ENCODE results near the gene SLC25A22. TPM values are rescaled to one million over a fixed set of nuclear protein-coding genes. Genes with fewer than 3 reads are reported as not detected.
A peak's percentile ranks its signal among the peaks of the same experiment; 100 is the strongest.

The SLC25A22 gene
- polyA plus RNA-seq, 1 experiment, result 11.5 TPM

DNA sequence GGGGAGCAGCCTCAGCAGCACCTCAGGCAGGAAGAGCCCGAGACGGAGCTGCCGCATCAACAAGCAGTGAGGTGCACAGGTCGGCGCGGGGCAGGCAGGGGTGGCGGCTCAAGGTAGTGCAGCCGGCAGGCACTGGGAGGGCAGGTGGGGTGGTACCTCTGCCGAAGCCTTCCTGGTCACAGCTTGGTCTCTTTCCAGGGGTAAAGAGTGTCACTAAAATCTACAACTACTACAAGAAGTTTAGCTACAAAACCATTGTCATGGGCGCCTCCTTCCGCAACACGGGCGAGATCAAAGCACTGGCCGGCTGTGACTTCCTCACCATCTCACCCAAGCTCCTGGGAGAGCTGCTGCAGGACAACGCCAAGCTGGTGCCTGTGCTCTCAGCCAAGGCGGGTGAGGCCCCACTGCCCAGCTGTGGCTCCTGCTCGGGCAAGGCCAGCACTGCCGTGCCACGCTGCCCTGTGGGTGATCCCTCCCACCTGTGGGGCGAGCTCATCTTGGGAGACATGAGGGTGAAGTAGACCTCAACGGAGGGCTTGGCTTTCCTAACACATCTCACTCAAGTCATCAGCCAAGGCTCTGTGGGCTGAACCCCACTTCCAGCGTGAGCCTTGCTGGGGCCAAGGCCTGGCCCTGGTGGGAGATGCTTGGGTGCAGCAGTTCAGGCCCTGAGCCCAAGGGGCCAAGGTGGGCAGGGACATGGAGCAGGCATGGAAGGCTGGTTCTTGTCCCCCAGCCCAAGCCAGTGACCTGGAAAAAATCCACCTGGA lies 34.3 kb downstream of the SLC25A22 start:
- no peaks in the 10 kb centered on the region; the same call in 1 of the 2 replicates for H3K9me3 ChIP-seq (ENCODE audit: control insufficient read depth, insufficient read depth, low read length)
- H3K4me3 ChIP-seq (ENCODE audit: low read depth, low read length), result no peak overlapping the region
- ChIA-PET CTCF (interaction anchor here (0.6 to 1.0 kb wide), 2 partner anchors 12 to 21 kb away, joined by 3 to 5 read pairs; no protein-coding TSS in a partner anchor), POLR2A (interaction anchor here (1.7 kb wide), 1 partner anchor 20 kb away, joined by 6 read pairs; no protein-coding TSS in a partner anchor)
- peak overlapping the region; percentile 21 for H3K27ac ChIP-seq (ENCODE audit: low read depth, low read length)
- TF ChIP-seq, protein P1, sequence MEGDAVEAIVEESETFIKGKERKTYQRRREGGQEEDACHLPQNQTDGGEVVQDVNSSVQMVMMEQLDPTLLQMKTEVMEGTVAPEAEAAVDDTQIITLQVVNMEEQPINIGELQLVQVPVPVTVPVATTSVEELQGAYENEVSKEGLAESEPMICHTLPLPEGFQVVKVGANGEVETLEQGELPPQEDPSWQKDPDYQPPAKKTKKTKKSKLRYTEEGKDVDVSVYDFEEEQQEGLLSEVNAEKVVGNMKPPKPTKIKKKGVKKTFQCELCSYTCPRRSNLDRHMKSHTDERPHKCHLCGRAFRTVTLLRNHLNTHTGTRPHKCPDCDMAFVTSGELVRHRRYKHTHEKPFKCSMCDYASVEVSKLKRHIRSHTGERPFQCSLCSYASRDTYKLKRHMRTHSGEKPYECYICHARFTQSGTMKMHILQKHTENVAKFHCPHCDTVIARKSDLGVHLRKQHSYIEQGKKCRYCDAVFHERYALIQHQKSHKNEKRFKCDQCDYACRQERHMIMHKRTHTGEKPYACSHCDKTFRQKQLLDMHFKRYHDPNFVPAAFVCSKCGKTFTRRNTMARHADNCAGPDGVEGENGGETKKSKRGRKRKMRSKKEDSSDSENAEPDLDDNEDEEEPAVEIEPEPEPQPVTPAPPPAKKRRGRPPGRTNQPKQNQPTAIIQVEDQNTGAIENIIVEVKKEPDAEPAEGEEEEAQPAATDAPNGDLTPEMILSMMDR (IDR thresholded peaks at IDR 0.05; ENCODE audit: low read depth, low read length), result no peak
- H3K27me3 ChIP-seq (ENCODE audit: control insufficient read depth, insufficient read depth, low read length), result no peaks in the 10 kb centered on the region
- DNase-seq (ENCODE audit: low read depth, low spot score), result no peak

GRCh38 chr11:763073-763463 lies 35.0 kb downstream of the SLC25A22 start:
- ChIA-PET CTCF (no interaction called here), POLR2A (interaction anchor here (0.6 to 1.7 kb wide), 2 partner anchors 13 to 21 kb away, joined by 4 to 6 read pairs; no protein-coding TSS in a partner anchor)
- TF ChIP-seq, protein P1 (IDR thresholded peaks at IDR 0.05; ENCODE audit: low read depth, low read length), result no peak
- Histone ChIP-seq H3K27me3 (ENCODE audit: control insufficient read depth, insufficient read depth, low read length) (no peaks in the 10 kb centered on the region), H3K4me3 (ENCODE audit: low read depth, low read length) (no peak overlapping the region), H3K27ac (ENCODE audit: low read depth, low read length) (peak overlapping the region; percentile 70), H3K9me3 (ENCODE audit: control insufficient read depth, insufficient read depth, low read length) (no peaks in the 10 kb centered on the region; the same call in 1 of the 2 replicates)
- no peak for DNase-seq (ENCODE audit: low read depth, low spot score)

DNA sequence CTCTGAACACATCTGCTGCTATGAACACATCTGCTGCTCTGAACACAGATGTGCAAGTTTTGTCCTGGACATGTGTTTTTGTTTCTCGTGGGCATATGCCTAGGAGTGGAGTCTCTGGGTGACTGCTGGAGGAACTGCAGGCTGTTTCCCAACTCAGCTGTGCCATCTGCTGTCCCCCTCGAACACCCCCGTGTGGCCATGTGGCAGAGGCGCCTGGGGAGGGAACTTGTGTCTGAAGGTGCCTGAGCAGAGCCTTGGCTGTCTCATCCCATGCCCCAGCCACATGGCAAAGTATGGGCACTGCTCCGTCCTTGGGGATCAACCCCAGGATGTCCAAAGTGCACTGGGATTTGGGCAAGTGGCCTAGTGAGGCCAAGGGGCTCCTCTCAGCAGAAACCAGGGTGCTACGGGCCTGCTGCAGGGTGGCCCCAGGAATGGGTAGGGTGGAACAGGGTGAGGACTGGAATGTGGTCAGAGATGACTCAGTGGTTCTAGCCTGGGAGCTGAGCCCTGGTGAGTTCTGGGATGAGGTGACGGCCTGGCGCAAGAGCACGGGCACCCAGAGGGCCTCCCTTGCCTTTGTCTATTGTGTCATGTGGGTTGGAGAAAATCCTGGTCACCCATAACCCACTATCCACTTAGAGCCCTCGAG lies 35.5 kb downstream of the SLC25A22 start:
- CTCF ChIA-PET, result no interaction called here

GRCh38 chr11:761526-762108 lies 36.5 kb downstream of the SLC25A22 start:
- DNase-seq (ENCODE audit: low read depth, low spot score), result no peak
- CTCF ChIA-PET, result no interaction called here
- Histone ChIP-seq H3K4me3 (ENCODE audit: low read depth, low read length) (no peak overlapping the region), H3K9me3 (ENCODE audit: control insufficient read depth, insufficient read depth, low read length) (no peaks in the 10 kb centered on the region; the same call in 1 of the 2 replicates), H3K27me3 (ENCODE audit: control insufficient read depth, insufficient read depth, low read length) (no peaks in the 10 kb centered on the region), H3K27ac (ENCODE audit: low read depth, low read length) (no peak overlapping the region)
- TF ChIP-seq, protein P1 (IDR thresholded peaks at IDR 0.05; ENCODE audit: low read depth, low read length), result no peak
- POLR2A ChIA-PET, result interaction anchor here (0.6 kb wide), 1 partner anchor 17 kb away, joined by 17 read pairs; no protein-coding TSS in a partner anchor

More for the DNA sequence above, 35.5 kb downstream of the SLC25A22 start:
- TF ChIP-seq, protein P1 (IDR thresholded peaks at IDR 0.05; ENCODE audit: low read depth, low read length), result no peak
- Histone ChIP-seq H3K27ac (ENCODE audit: low read depth, low read length) (peak overlapping the region; percentile 70), H3K4me3 (ENCODE audit: low read depth, low read length) (no peak overlapping the region), H3K9me3 (ENCODE audit: control insufficient read depth, insufficient read depth, low read length) (no peaks in the 10 kb centered on the region; the same call in 1 of the 2 replicates), H3K27me3 (ENCODE audit: control insufficient read depth, insufficient read depth, low read length) (no peaks in the 10 kb centered on the region)
- DNase-seq (ENCODE audit: low read depth, low spot score), result no peak
- POLR2A ChIA-PET, result interaction anchor here (0.6 kb wide), 1 partner anchor 13 kb away, joined by 4 read pairs; no protein-coding TSS in a partner anchor
